ENCODE data around the gene EPO.
"Not testable (repeated sequence)": the region's sequence is repeated elsewhere in the genome, so short reads cannot be mapped to it uniquely, and the experiment has no call there.

The EPO gene

GRCh38 chr7:100744605-100745004 lies 24.3 kb downstream of the EPO start:
- DNase-seq = no peak

GRCh38 chr7:100745184-100745583 lies 24.9 kb downstream of the EPO start:
- peak; percentile 15 for DNase-seq

GRCh38 chr7:100752994-100753393 lies 32.7 kb downstream of the EPO start:
- DNase-seq = no peak

- peak; percentile 35 for DNase-seq
These were observed 33.5 kb downstream of the EPO start for GRCh38 chr7:100753750-100754149.

GRCh38 chr7:100759357-100760171 lies 39.3 kb downstream of the EPO start:
- no peak for DNase-seq

- DNase-seq = not testable (repeated sequence)
These were observed 42.6 kb downstream of the EPO start for GRCh38 chr7:100762841-100763240.

GRCh38 chr7:100763556-100764140 lies 43.4 kb downstream of the EPO start:
- DNase-seq = no peak

- no peak for DNase-seq
These were observed 44.6 kb downstream of the EPO start for GRCh38 chr7:100764841-100765240.

GRCh38 chr7:100765250-100765649 lies 45.0 kb downstream of the EPO start:
- DNase-seq = no peak

GRCh38 chr7:100768784-100769183 lies 48.5 kb downstream of the EPO start:
- no peak for DNase-seq
